ENCODE results near the gene PPP2R2D.
A peak's percentile ranks its signal among the peaks of the same experiment; 100 is the strongest.

The PPP2R2D gene

DNA sequence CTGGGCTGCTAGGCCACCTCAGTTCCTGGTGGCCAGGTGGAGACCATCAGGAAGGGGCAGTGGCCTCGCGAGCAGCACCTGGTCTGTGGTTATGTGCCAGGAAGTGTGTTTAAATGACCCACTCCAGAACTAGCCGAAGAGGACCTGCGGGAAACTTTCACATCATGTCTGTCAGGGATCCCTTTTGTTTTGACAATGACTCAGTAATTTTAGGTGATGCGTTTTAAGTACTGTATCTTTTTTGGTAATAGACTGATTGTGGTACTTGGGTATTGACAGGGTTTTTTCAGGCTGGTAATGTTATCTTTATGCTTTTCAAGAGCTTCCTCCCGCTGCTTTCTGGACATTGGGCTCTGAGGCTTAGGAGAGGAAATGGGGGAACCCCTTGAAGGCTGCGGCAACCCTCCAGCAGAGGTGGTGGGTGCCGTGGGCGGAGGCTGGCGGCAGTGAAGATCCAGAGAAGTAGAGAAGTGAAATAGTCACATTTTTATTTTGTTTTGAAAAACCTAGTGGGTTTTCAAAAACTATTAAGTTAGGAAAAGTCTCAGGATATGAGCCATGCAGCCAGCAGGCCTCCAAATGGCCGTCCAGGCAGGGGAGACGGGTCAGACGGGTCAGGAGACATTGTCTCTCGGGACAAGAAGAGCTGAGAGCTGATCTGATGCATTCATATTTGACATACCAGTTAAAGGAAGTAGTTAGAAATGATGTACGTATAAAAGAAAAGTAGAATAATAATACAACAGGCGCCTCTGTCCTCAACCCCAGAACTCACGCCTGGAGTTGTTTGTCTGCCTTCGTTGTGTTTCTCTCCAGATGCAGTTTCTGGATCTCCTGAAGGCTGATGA lies 27.7 kb downstream of the PPP2R2D start:
- DNase-seq = no peak

DNA sequence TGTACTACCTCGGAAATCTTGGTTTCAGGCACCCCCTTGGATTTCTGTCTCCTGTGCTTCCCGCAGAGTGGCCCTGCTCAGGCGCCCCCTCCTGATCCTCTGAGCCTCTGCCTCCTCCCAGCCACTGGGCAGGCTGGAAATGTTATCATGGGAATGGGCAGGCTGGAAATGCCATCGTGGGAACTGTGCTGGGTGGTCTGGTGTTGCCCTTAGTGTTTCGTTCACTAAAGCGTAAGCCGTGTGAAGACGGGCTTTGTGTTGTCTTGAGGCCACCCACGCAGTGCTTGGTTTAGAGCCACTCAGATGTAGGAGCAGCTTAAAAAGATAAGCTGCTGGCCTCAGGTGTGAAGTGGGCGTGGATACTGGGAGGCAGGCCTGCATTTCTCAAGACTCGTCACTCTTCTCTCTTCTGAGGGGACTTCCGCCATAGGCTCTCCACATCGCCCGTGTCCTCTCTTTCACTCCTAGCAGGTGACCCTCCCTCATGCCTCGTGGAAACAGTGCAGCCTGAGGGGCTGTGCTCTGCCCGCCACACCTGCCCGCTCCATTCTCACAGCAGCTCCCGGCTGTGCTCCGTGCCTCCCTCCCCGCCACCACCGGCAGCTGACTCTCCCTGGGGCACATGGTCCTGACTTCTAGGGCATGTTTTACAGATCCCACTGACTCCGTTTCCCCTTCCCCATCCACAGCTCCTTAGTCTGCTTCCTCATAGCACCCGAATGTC lies 28.5 kb downstream of the PPP2R2D start:
- DNase-seq = no peak

DNA sequence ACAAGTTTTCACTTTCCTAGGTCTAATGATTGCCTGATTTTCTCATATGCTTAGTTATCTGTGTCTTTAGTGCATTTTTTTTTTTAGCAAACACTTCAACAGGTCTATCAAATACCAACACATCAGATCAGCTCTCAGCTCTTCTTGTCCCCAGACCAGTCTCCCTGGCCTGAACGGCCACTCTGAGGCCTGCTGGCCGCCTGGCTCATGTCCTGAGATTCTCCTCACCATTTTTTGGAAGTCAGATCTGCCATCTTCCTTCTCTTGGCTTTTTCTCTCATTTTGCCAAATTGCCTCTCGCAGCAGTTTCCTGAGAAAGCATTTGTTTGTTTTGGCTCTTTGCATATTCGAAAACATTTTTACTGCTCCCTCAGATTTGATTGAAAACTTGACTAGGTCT lies 29.3 kb downstream of the PPP2R2D start:
- DNase-seq = no peak

- no peak for DNase-seq
Measured at GRCh38 chr10:131930586-131931330, 29.9 kb downstream of the PPP2R2D start.

GRCh38 chr10:131931981-131932380 lies 31.2 kb downstream of the PPP2R2D start:
- no peak for DNase-seq

DNA sequence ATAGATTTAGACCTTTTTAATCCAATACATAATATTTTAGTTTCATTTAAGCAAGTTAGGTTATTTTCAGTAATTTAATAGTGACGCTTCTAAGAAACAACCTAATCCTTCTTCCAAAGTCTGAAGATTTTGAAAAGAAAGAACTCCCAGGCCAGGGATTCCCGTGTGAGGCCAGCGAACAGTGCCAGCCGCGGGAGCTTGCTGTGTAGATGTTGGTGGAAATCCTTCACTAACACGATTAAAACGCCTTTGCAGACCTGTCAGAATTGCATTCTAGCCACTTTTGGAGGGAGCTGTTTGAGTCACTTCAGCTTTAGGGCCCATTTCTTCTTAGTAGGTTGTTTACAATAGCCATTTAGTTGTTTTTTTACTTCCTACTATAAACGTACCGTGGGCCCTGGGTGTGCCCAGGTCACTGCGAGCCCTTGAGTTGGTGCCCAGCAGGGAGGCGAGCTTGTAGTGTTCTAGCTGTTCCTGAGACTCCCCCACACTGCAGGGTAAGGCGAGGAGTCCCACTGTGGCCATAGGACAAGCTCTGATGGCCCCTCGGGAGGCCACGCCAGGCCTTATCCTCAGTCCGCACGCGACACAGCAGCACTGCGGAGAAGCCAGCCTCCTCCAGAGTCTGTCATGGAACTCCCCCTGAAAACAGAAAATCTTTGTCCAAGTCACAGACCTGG lies 32.3 kb downstream of the PPP2R2D start:
- DNase-seq = peak in 1 of 51 donors; percentile 5

DNA sequence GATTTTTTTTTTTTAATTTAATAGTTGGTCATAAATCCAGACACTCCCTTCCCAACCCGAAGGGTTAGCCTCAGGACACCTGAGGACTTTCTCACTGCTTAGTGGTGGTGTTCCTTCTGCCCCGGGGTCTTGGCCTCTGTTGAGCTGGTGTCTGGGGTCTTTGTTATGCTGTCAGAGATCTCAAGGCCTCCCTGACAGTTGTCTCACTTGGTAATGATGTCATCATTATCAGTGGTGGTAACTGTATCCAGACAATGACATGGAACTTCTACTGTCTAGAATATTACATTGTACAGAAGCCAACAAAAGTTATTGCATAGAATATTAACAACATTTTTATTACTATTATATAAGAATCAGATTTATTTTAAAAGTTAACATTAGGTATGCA lies 32.9 kb downstream of the PPP2R2D start:
- DNase-seq = no peak

DNA sequence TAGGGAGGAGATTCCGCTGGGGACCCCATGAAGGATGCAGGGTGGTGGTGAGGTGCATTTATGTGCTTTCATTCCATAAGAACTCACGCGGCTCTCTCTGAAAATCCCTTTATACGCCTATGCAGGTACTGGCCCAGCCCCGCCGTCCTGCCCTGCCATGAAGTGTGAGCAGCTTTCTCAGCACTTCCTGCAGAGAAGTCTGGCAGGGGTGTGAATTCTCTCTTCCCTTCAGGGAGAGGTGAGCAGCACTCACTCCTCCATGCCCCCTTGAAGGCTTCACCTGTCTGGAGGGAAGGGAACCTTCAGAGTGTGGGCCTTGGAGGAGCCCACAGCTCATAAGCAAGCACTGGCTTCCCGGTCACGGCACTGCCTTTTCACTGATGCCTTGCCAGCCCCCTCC lies 34.0 kb downstream of the PPP2R2D start:
- no peak for DNase-seq

GRCh38 chr10:131935260-131935659 lies 34.5 kb downstream of the PPP2R2D start:
- no peak for DNase-seq

- no peak for DNase-seq
Measured at GRCh38 chr10:131936294-131936693, 35.5 kb downstream of the PPP2R2D start.

DNA sequence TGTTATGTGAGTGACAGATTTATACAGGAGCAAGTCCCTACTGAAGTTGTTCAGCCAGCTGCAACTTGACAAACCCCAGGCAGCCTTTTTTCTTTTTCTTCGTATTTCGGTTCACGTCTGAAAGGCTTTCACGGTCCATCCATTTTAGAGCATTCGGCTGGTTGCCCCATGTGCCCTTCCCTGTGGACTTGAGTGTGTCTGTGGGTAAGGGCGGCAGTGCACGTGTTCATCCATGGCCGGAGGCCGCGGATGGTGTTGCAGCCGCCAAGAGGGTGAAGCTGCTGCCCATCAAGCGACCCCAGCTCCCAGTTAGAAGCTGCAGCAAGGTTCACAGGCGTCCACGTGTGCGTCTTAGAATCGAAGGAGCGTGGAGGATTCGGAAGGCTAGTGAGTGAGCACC lies 35.9 kb downstream of the PPP2R2D start:
- DNase-seq = no peak

GRCh38 chr10:131937836-131938235 lies 37.0 kb downstream of the PPP2R2D start:
- no peak for DNase-seq

DNA sequence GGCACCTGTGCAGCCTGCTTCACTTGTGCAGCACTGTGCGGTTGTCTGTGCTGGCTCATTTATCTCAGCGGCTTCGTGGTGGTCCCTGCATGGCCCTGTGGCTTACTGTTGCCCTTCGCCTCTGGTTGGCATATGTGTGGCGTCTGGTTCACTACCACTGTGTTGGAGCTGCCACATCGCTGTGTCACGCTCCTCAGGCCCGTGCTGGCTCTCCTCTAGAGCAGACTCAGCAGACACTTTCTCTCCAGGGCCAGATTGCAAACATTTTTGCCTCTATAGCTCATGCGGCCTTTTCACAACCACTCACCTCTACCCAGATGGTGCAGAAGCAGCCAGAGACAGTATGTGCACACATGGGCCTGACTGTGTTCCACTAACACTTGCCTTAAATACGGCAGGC lies 37.9 kb downstream of the PPP2R2D start:
- DNase-seq = no peak

DNA sequence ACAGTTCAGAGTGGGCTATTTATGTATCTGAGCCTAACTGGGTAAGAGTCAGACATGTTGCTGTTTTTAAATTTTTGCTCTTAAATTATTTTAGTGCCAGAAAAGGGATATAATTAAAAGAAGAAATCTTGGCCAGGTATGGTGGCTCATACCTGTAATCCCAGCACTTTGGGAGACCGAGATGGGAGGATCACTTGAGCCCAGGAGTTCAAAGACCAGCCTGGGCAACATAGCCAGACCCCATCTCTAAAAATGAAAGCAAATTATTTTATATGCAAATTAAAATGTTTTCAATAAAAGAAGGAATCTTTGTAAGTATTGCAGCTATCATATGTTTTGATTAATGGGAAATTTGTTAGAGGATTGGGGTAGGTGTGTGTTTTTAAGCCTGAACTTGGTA lies 41.6 kb downstream of the PPP2R2D start:
- DNase-seq = no peak

DNA sequence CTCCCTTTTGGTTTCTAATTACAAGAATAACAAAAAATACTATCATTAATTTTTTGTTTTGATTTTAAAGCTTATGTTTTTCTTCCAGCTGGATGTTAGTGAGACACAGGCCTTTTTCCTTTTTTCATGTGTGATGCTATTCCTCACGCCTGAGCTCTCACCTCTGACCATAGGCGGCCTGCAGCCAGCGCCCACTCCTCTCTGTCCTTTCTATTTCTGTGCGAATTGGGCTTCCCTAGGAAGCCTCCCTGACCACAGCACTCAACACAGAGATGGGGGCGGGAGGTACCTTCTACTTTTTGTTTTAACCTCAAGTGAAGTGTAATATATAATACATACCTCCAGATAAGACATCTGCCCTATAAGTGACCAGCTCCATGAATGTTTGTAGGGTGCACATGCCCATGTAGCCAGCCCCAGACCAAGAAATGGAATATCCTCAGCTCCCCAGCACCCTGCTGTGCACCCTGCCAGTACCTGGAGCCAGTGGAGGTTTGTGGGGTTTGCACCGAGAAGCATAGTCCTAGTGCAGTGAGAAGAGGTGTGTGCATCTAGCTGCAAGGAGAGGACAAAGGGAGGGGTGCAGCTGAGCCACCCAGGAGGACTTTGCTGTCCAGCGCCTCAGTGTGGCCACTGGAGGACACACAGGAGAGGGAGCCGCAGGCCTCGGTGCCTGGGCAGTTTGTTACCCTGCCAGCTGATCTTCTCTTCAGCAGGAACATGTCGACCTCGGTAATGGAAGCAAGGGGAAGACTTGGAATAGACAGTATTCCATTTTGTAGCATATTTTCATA lies 42.4 kb downstream of the PPP2R2D start:
- peak in 6 of 51 donors; percentile 21 to 49 (median 30) for DNase-seq

- DNase-seq = no peak
Measured at GRCh38 chr10:131944412-131944811, 43.6 kb downstream of the PPP2R2D start.

GRCh38 chr10:131944976-131945695 lies 44.3 kb downstream of the PPP2R2D start:
- no peak for DNase-seq

- DNase-seq = no peak
Measured at GRCh38 chr10:131946321-131946751, 45.5 kb downstream of the PPP2R2D start.

GRCh38 chr10:131946880-131947279 lies 46.1 kb downstream of the PPP2R2D start:
- DNase-seq = no peak
